ENCODE results near the gene OR10V1. TPM values are rescaled to one million over a fixed set of nuclear protein-coding genes. Genes with fewer than 3 reads are reported as not detected.
A peak's percentile ranks its signal among the peaks of the same experiment; 100 is the strongest.

The OR10V1 gene
- total and polyA plus RNA-seq, 9 of the 15 experiments (the other 6 are each of a cell fraction or from before 2014, with no cell fraction given), result not detected

GRCh38 chr11:59754859-59755700, 41.4 kb upstream of the OR10V1 start, which contains the start of gene STX3:
TSS of gene STX3 (plus strand) at chr11:59755376. CDS start at chr11:59755606, 230 bp downstream.
- Histone ChIP-seq H3K36me3 (ENCODE audit: control insufficient read depth, insufficient read depth, low read length) (peaks cover 19% of the 10 kb centered on the region; the same call in 1 of the 3 replicates), H3K9me3 (replicated peaks; ENCODE audit: control insufficient read depth, insufficient read depth, low read depth, low read length) (no peaks in the 10 kb centered on the region), H3K9ac (ENCODE audit: insufficient read depth in 1 of 2, low read depth in 2 of 2, low read length in 2 of 2) (peak within 1 kb of the TSS; percentile 84 to 88), H3K4me2 (ENCODE audit: insufficient read depth, low read length) (peak within 1 kb of the TSS; percentile 94), H3K27ac (ENCODE audit: extremely low read depth, low read depth, low read length) (peak within 1 kb of the TSS; percentile 88), H4K20me1 (replicated peaks; ENCODE audit: control insufficient read depth, insufficient read depth, low read length) (peaks cover 14% of the 10 kb centered on the region), H2AFZ (ENCODE audit: low read depth, low read length) (peak within 1 kb of the TSS; percentile 96), H3K9me1 (ENCODE audit: control insufficient read depth, insufficient read depth, low read length) (peaks cover 3% of the 10 kb centered on the region), H3K4me3 (peak within 1 kb of the TSS; percentile 94), H3K4me1 (replicated peaks in 1 of 2; ENCODE audit: control insufficient read depth in 2 of 2, insufficient read depth in 2 of 2, low read length in 2 of 2) (peaks cover 19 to 33% of the 10 kb centered on the region in 2 experiments; a peak in 4 of 5 replicates), H3K27me3 (ENCODE audit: control insufficient read depth in 2 of 2, insufficient read depth in 2 of 2, low read length in 2 of 2) (no peaks in the 10 kb centered on the region), H3K79me2 (ENCODE audit: control insufficient read depth, insufficient read depth, low read length) (peaks cover 49% of the 10 kb centered on the region)
- FAIRE-seq (no peak), DNase-seq (ENCODE audit: extremely low read depth in 1 of 4, low spot score in 3 of 4) (peak; percentile 85 to 90 (median 88)), ATAC-seq (peak; percentile 92)
- BruUV-seq (replicated peaks), result no TSS peak
- intact Hi-C loops (cut with micrococcal nuclease) (loop anchor here (1.0 to 10.0 kb wide), 6 partner anchors 47 to 375 kb away; partner anchors contain the start of gene MS4A3), in situ Hi-C loops (cut with MboI) (loop anchor here (5.0 kb wide), 1 partner anchor 47 kb away; no protein-coding TSS in a partner anchor)
- ChIA-PET POLR2A (interaction anchor here (0.7 to 4.0 kb wide), 12 partner anchors 10 to 1164 kb away, joined by 3 to 32 read pairs (median 4); partner anchors contain the start of genes MRPL16 and PATL1), CTCF (ENCODE audit: low intra/inter-chr PET ratio) (interaction anchor here (0.6 to 3.8 kb wide), 3 partner anchors 47 to 218 kb away, joined by 3 to 28 read pairs (median 8); no protein-coding TSS in a partner anchor)
- 1% methylated on average over 37 of the region's 80 CpGs for WGBS (ENCODE audit: insufficient coverage, low coverage, missing lambda C conversion rate)
- TF ChIP-seq ID3 (CRISPR knock-in tag; IDR thresholded peaks at IDR 0.05), result no peak
- no peak for TF ChIP-seq ID3 (tag; IDR thresholded peaks at IDR 0.05)
- no peak for TF ChIP-seq CHD4 (IDR thresholded peaks at IDR 0.05; ENCODE audit: insufficient read depth, insufficient replicate concordance, low read depth, low read length, poor library complexity, severe bottlenecking)
- no peak for TF ChIP-seq KAT8 (IDR thresholded peaks at IDR 0.05; ENCODE audit: low read depth)
- TF ChIP-seq NFYB (IDR thresholded peaks at IDR 0.05; ENCODE audit: extremely low read depth, insufficient read length), result no peak
- TF ChIP-seq, protein P1, sequence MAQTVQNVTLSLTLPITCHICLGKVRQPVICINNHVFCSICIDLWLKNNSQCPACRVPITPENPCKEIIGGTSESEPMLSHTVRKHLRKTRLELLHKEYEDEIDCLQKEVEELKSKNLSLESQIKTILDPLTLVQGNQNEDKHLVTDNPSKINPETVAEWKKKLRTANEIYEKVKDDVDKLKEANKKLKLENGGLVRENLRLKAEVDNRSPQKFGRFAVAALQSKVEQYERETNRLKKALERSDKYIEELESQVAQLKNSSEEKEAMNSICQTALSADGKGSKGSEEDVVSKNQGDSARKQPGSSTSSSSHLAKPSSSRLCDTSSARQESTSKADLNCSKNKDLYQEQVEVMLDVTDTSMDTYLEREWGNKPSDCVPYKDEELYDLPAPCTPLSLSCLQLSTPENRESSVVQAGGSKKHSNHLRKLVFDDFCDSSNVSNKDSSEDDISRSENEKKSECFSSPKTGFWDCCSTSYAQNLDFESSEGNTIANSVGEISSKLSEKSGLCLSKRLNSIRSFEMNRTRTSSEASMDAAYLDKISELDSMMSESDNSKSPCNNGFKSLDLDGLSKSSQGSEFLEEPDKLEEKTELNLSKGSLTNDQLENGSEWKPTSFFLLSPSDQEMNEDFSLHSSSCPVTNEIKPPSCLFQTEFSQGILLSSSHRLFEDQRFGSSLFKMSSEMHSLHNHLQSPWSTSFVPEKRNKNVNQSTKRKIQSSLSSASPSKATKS (CRISPR knock-in tag; IDR thresholded peaks at IDR 0.05), result no peak
- TF ChIP-seq KLF1 (tag; IDR thresholded peaks at IDR 0.05), result no peak
- no peak for TF ChIP-seq ZNF174 (CRISPR knock-in tag; IDR thresholded peaks at IDR 0.05)
- TF ChIP-seq RBFOX2 (IDR thresholded peaks at IDR 0.05; ENCODE audit: low read depth, low read length), result peak; percentile 78
- no peak for TF ChIP-seq CEBPZ (IDR thresholded peaks at IDR 0.05; ENCODE audit: borderline replicate concordance, low read depth, low read length)
